B cell (primary cell): Measurements from ENCODE around the gene SRC. TPM values are rescaled to one million over a fixed set of nuclear protein-coding genes. Genes with fewer than 3 reads are reported as not detected.

Experiments
- ATAC-seq: fragments of 200-7000 bp; cut with Tn5 transposase; one replicate; pipeline ENCODE4 v1.10.0; 2021; ENCODE audit warnings: low read depth, mild to moderate bottlenecking, moderate number of reproducible peaks, moderate library complexity
- CTCF ChIA-PET: fragments of 350-600 bp; sonication (Branson Sonifier 250); formaldehyde crosslinking; loops from one replicate; lab custom pipeline; 2021; ENCODE audit warnings: antibody characterized with exemption, inconsistent platforms; lab: Charles Lee
- POLR2A ChIA-PET: fragments of 350-600 bp; sonication (Branson Sonifier 250); formaldehyde crosslinking; loops from one replicate; lab custom pipeline; 2021; ENCODE audit warnings: antibody characterized with exemption; lab: Charles Lee
- DNase-seq: peaks from one replicate; pipeline ENCODE4 v3.0.0; 2013
- H2AFZ ChIP-seq: 2 replicates; pipeline ENCODE4 v1.6.1; 2012; ENCODE audit warnings: mild to moderate bottlenecking, low read depth, low read length; ENCODE audit not compliant: insufficient read depth, poor library complexity, severe bottlenecking
- H3K27ac ChIP-seq, 2 donors: 1 replicate in 1 of 2; 2 replicates in 1 of 2; pipeline ENCODE4 v1.5.1; 2012 to 2013; ENCODE audit warnings: low read length in 2 of 2, mild to moderate bottlenecking in 2 of 2, moderate library complexity in 1 of 2
- H3K27me3 ChIP-seq, 4 experiments: fragments of 200-600 bp in 1 of 4; sonication (generic) in 1 of 4; replicated peaks in 1 of 4; 1 replicate in 2 of 4; 2 replicates in 2 of 4; pipeline versions ENCODE4 v1.6.1 to v1.7.0; 2013 to 2016; ENCODE audit warnings: low read length in 3 of 4, mild to moderate bottlenecking in 2 of 4, mixed read lengths in 1 of 4, moderate library complexity in 1 of 4; ENCODE audit not compliant: insufficient read depth in 4 of 4, control insufficient read depth in 3 of 4; ENCODE audit errors: control extremely low read depth in 1 of 4
- H3K36me3 ChIP-seq, 2 experiments: replicated peaks in 1 of 2; 1 replicate in 1 of 2; 2 replicates in 1 of 2; pipeline versions ENCODE4 v1.6.1 to v1.7.1; 2013; ENCODE audit warnings: low read length in 1 of 2; ENCODE audit not compliant: insufficient read depth in 2 of 2, control insufficient read depth in 1 of 2; ENCODE audit errors: control extremely low read depth in 1 of 2, extremely low read depth in 1 of 2
- H3K4me1 ChIP-seq, 2 donors: fragments of 200-600 bp in 1 of 2; sonication (generic) in 1 of 2; 1 replicate in 1 of 2; 2 replicates in 1 of 2; pipeline versions ENCODE4 v1.5.1 to v1.6.1; 2013 to 2017; ENCODE audit warnings: low read length in 2 of 2; ENCODE audit not compliant: control insufficient read depth in 2 of 2, insufficient read depth in 2 of 2
- H3K4me2 ChIP-seq: replicated peaks from 2 replicates; pipeline ENCODE3; 2012; ENCODE audit warnings: mild to moderate bottlenecking, low read depth, low read length; ENCODE audit not compliant: poor library complexity, severe bottlenecking
- H3K4me3 ChIP-seq, 5 experiments: fragments of 200-600 bp in 1 of 5; sonication (generic) in 1 of 5; 1 replicate in 3 of 5; 2 replicates in 2 of 5; pipeline versions ENCODE4 v1.5.1 to v1.7.0; 2011 to 2016; ENCODE audit warnings: low read length in 4 of 5, mild to moderate bottlenecking in 4 of 5, low read depth in 2 of 5, control low read depth in 1 of 5, moderate library complexity in 1 of 5; ENCODE audit not compliant: insufficient read depth in 1 of 5; ENCODE audit errors: control extremely low read depth in 1 of 5, extremely low read depth in 1 of 5
- H3K79me2 ChIP-seq: fragments of 200-600 bp; sonication (generic); one replicate; pipeline ENCODE4 v1.6.0; 2016; ENCODE audit warnings: low read length; ENCODE audit not compliant: control insufficient read depth, insufficient read depth
- H3K9ac ChIP-seq: fragments of 200-600 bp; sonication (generic); 2 replicates; pipeline ENCODE4 v1.6.1; 2017; ENCODE audit warnings: mild to moderate bottlenecking, low read length, moderate library complexity
- H3K9me3 ChIP-seq, 3 donors: one replicate each; pipeline versions ENCODE4 v1.6.1 to v1.7.1; 2013; ENCODE audit warnings: low read length in 2 of 3; ENCODE audit not compliant: control insufficient read depth in 2 of 3, insufficient read depth in 1 of 3; ENCODE audit errors: control extremely low read depth in 1 of 3
- H4K20me1 ChIP-seq: 2 replicates; pipeline ENCODE4 v1.6.0; 2012; ENCODE audit warnings: mild to moderate bottlenecking, low read length; ENCODE audit not compliant: insufficient read depth, control insufficient read depth, poor library complexity, severe bottlenecking
- H3K27ac Mint-ChIP-seq: one replicate; pipeline ENCODE4 v1.8.0; 2021; ENCODE audit warnings: mixed read lengths
- H3K27me3 Mint-ChIP-seq: one replicate; pipeline ENCODE4 v1.8.0; 2021; ENCODE audit warnings: mixed read lengths
- H3K4me1 Mint-ChIP-seq: one replicate; pipeline ENCODE4 v1.8.0; 2021; ENCODE audit warnings: mixed read lengths
- H3K4me3 Mint-ChIP-seq: one replicate; pipeline ENCODE4 v1.8.0; 2021; ENCODE audit warnings: mixed read lengths
- H3K9me3 Mint-ChIP-seq: one replicate; pipeline ENCODE4 v1.8.0; 2022; ENCODE audit warnings: mixed read lengths; ENCODE audit not compliant: insufficient read depth
- CTCF ChIP-seq: fragments of 200-600 bp; IDR thresholded peaks from one replicate; pipeline ENCODE4 v1.8.0; 2022; ENCODE audit warnings: antibody characterized with exemption, mild to moderate bottlenecking
- EZH2 ChIP-seq: IDR thresholded peaks from 2 replicates; pipeline ENCODE4 v1.6.1; 2012; ENCODE audit warnings: borderline replicate concordance, low read depth, mild to moderate bottlenecking, moderate library complexity, low read length; ENCODE audit not compliant: insufficient read depth, poor library complexity, severe bottlenecking
- WGBS: methylation state at CpG from one replicate; pipeline ENCODE4 v1.1.5; 2013; ENCODE audit warnings: missing lambda C conversion rate; ENCODE audit not compliant: insufficient coverage; 5-methylcytosine and 5-hydroxymethylcytosine counted together
- intact Hi-C: fragments of 100-400 bp; cut with micrococcal nuclease; formaldehyde crosslinking; loops from one replicate; pipeline ENCODE4 v1.10.0; 2022
- polyA plus RNA-seq: library from polyadenylated mRNA; depleted of rRNA; stranded (reverse); fragments of >200 nt; gene quantifications from 2 replicates; pipeline ENCODE4 v1.2.3, GENCODE V29; 2012
- total RNA-seq, 2 donors: library from RNA; stranded (reverse); fragments of 120-200 nt in 1 of 2; gene quantifications; 1 replicate in 1 of 2; 2 replicates in 1 of 2; pipeline versions ENCODE4 v1.2.3 to v1.2.4, GENCODE V29; 2013 to 2022

The SRC gene
- total and polyA plus RNA-seq, 2 donors (not counting 1 experiment from before 2014, with no cell fraction given), result 6.5 to 16.8 TPM

DNA sequence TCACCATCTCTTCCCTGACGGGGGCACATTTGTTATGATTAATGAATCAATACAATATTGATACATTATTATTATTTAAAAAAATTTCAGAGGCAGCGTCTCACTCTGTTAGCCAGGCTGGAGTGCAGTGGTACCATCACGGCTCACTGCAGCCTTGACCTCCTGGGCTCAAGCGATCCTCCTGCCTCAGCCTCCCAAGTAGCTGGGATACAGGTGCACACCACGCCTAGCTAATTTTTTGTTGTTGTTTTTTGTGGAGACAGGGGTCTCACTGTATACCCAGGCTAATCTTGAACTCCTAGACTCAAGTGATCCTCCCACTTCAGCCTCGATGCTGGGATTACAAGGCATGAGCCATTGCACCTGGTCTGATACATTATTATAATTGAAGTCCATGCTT is 4.9 kb upstream of the SRC start:
- H3K79me2 ChIP-seq, result no peaks in the 10 kb centered on the region

GRCh38 chr20:37341632-37342031 is 4.3 kb upstream of the SRC start:
- Mint-ChIP-seq H3K4me3 (no peak overlapping the region), H3K27me3 (no peaks in the 10 kb centered on the region), H3K27ac (no peak overlapping the region), H3K9me3 (no peaks in the 10 kb centered on the region), H3K4me1 (peaks cover 29% of the 10 kb centered on the region)
- Histone ChIP-seq H3K27ac (no peak overlapping the region), H3K9ac (no peak overlapping the region), H4K20me1 (no peaks in the 10 kb centered on the region), H3K36me3 (no peaks in the 10 kb centered on the region), H3K4me1 (peaks cover 24 to 33% of the 10 kb centered on the region in 2 donors), H3K9me3 (no peaks in the 10 kb centered on the region), H3K4me2 (no peak overlapping the region), H3K27me3 (no peaks in the 10 kb centered on the region), H2AFZ (no peak overlapping the region), H3K4me3 (no peak overlapping the region), H3K79me2 (no peaks in the 10 kb centered on the region)
- WGBS, result 97% methylated on average over 8 of the region's 11 CpGs
- intact Hi-C loops, result no loop called here
- POLR2A ChIA-PET, result no interaction called here
- DNase-seq (no peak), ATAC-seq (no peak)
- TF ChIP-seq EZH2 (no peak), CTCF (no peak)
- CTCF ChIA-PET, result no interaction called here

More for the DNA sequence above, 4.9 kb upstream of the SRC start:
- peaks cover 29 to 38% of the 10 kb centered on the region in 2 donors for H3K4me1 ChIP-seq
- DNase-seq (no peak), ATAC-seq (no peak)
- H2AFZ ChIP-seq, result no peak overlapping the region
- H3K4me3 ChIP-seq, result no peak overlapping the region
- H3K36me3 ChIP-seq, result no peaks in the 10 kb centered on the region
- no peak overlapping the region for H3K9ac ChIP-seq
- H3K4me2 ChIP-seq, result no peak overlapping the region
- intact Hi-C loops, result no loop called here
- no peaks in the 10 kb centered on the region for H3K9me3 Mint-ChIP-seq
- no peak overlapping the region for H3K27ac Mint-ChIP-seq
- peaks cover 34% of the 10 kb centered on the region for H3K4me1 Mint-ChIP-seq
- TF ChIP-seq CTCF, result no peak
- no peak for TF ChIP-seq EZH2
- 100% methylated on average over 2 of the region's 6 CpGs for WGBS
- H3K27ac ChIP-seq, result no peak overlapping the region
- ChIA-PET POLR2A (no interaction called here), CTCF (interaction anchor here (0.5 kb wide), 1 partner anchor 1203 kb away, joined by 3 read pairs; no protein-coding TSS in a partner anchor)
- no peaks in the 10 kb centered on the region for H3K27me3 ChIP-seq
- no peak overlapping the region for H3K4me3 Mint-ChIP-seq
- H4K20me1 ChIP-seq, result no peaks in the 10 kb centered on the region
- H3K27me3 Mint-ChIP-seq, result no peaks in the 10 kb centered on the region
- no peaks in the 10 kb centered on the region for H3K9me3 ChIP-seq
